GM12878 (cell line): ENCODE results near the gene PCBD2. TPM values are rescaled to one million over a fixed set of nuclear protein-coding genes. Genes with fewer than 3 reads are reported as not detected.

Experiments used
- ATAC-seq: fragments of 200-7000 bp; cut with Tn5 transposase; 3 replicates; pipeline ENCODE4 v1.9.1; 2020; ENCODE audit warnings: mild to moderate bottlenecking, moderate library complexity
- BruUV-seq: library from RNA; stranded (reverse); fragments of 400-500 nt; replicated peaks from 2 replicates; lab custom pipeline; 2021; lab: Mats Ljungman, UMichigan
- CTCF ChIA-PET: fragments of 300-600 bp; sonication (Branson Sonifier 250); formaldehyde crosslinking; extraction: SDS; loops from one replicate; lab custom pipeline; 2021; ENCODE audit warnings: inconsistent platforms; lab: Yijun Ruan, JAX
- POLR2A ChIA-PET: fragments of 350-600 bp; formaldehyde crosslinking; extraction: SDS; loops from one replicate; lab custom pipeline; 2021; ENCODE audit warnings: inconsistent platforms; lab: Charles Lee
- RAD21 ChIA-PET: fragments of 300-600 bp; sonication (Branson Sonifier 250); formaldehyde crosslinking; loops from one replicate; lab custom pipeline; 2023; ENCODE audit warnings: antibody characterized with exemption; ENCODE audit not compliant: unreplicated experiment; lab: Charles Lee
- SMC1A ChIA-PET: fragments of 300-600 bp; sonication (Branson Sonifier 250); formaldehyde crosslinking; loops from one replicate; lab custom pipeline; 2023; ENCODE audit not compliant: unreplicated experiment, uncharacterized antibody; lab: Charles Lee
- DNase-seq: peaks from one replicate; pipeline ENCODE4 v3.0.0-alpha.2; 2011; ENCODE audit warnings: low read depth, low spot score
- FAIRE-seq: peaks from 3 replicates; lab custom pipeline; 2011; peaks lifted over from hg19 to GRCh38; lab: Jason Lieb, UNC
- H2AFZ ChIP-seq: 2 replicates; pipeline ENCODE4 v1.6.0; 2011; ENCODE audit warnings: low read depth, low read length, control low read depth; ENCODE audit not compliant: control insufficient read depth
- H3K27ac ChIP-seq: 2 replicates; pipeline ENCODE4 v1.5.1; 2011; ENCODE audit warnings: control low read depth; ENCODE audit not compliant: control insufficient read depth, insufficient read depth
- H3K27me3 ChIP-seq, 2 experiments: replicated peaks in 1 of 2; 2 replicates each; pipeline versions ENCODE4 v1.6.0 to v1.6.1; 2011; ENCODE audit warnings: low read length in 1 of 2; ENCODE audit not compliant: control insufficient read depth in 2 of 2, insufficient read depth in 2 of 2
- H3K36me3 ChIP-seq, 2 experiments: 2 replicates each; pipeline ENCODE4 v1.5.1; 2011; ENCODE audit warnings: low read length in 1 of 2; ENCODE audit not compliant: control insufficient read depth in 2 of 2, insufficient read depth in 2 of 2
- H3K4me1 ChIP-seq: 2 replicates; pipeline ENCODE4 v1.6.1; 2011; ENCODE audit warnings: mild to moderate bottlenecking, low read length, moderate library complexity, mixed read lengths; ENCODE audit not compliant: control insufficient read depth, insufficient read depth
- H3K4me2 ChIP-seq: 2 replicates; pipeline ENCODE4 v1.6.0; 2011; ENCODE audit warnings: control low read depth; ENCODE audit not compliant: control insufficient read depth, insufficient read depth
- H3K4me3 ChIP-seq: fragments of 200-600 bp; sonication (generic); 2 replicates; pipeline ENCODE4 v1.5.1; 2016
- H3K79me2 ChIP-seq: 2 replicates; pipeline ENCODE4 v1.6.0; 2011; ENCODE audit warnings: low read length; ENCODE audit not compliant: control insufficient read depth, insufficient read depth
- H3K9ac ChIP-seq: 2 replicates; pipeline ENCODE4 v1.8.0; 2011; ENCODE audit warnings: low read length, control low read depth, mixed read lengths; ENCODE audit not compliant: control insufficient read depth, insufficient read depth
- H3K9me3 ChIP-seq: replicated peaks from 3 replicates; pipeline ENCODE4 v1.5.1; 2011; ENCODE audit warnings: mild to moderate bottlenecking, low read length; ENCODE audit not compliant: control insufficient read depth, insufficient read depth
- H4K20me1 ChIP-seq: 2 replicates; pipeline ENCODE4 v1.6.0; 2011; ENCODE audit not compliant: control insufficient read depth, insufficient read depth
- BRCA1 ChIP-seq: IDR thresholded peaks from 2 replicates; pipeline ENCODE4 v1.6.1; 2011; ENCODE audit warnings: low read depth, low read length, improper control_type of control experiment
- E2F8 ChIP-seq: fragments of 450-650 bp; IDR thresholded peaks from 2 replicates; pipeline ENCODE4 v1.6.1; 2018; ENCODE audit warnings: mild to moderate bottlenecking, low read depth, moderate library complexity; ENCODE audit not compliant: partially characterized antibody
- IRF3 ChIP-seq: fragments of 450-650 bp; IDR thresholded peaks from 2 replicates; pipeline ENCODE4 v1.6.1; 2014; ENCODE audit warnings: mild to moderate bottlenecking
- NR2C1 ChIP-seq: fragments of 450-650 bp; IDR thresholded peaks from 2 replicates; pipeline ENCODE4 v1.6.1; 2017; ENCODE audit warnings: antibody characterized with exemption, mild to moderate bottlenecking, moderate library complexity
- PBX3 ChIP-seq: IDR thresholded peaks from 2 replicates; pipeline ENCODE4 v1.6.1; 2011; ENCODE audit warnings: mild to moderate bottlenecking, low read depth, low read length, moderate library complexity; ENCODE audit not compliant: insufficient replicate concordance
- SREBF2 ChIP-seq: IDR thresholded peaks from 2 replicates; pipeline ENCODE4 v1.6.1; 2012; ENCODE audit warnings: mild to moderate bottlenecking, low read length
- WGBS: methylation state at CpG from one replicate; pipeline ENCODE4 v1.1.6; 2016; ENCODE audit warnings: low lambda C conversion rate; ENCODE audit not compliant: insufficient replicate concordance, insufficient coverage; ENCODE audit errors: missing lambda C conversion rate; 5-methylcytosine and 5-hydroxymethylcytosine counted together
- in situ Hi-C: fragments of 300-500 bp; cut with MboI; formaldehyde crosslinking; loops from 9 replicates; pipeline ENCODE4 v1.14.3; 2018; ENCODE audit warnings: mixed read lengths
- intact Hi-C: fragments of 100-400 bp; cut with micrococcal nuclease; formaldehyde crosslinking; loops from one replicate; pipeline ENCODE4 v1.14.2; 2022; ENCODE audit not compliant: unreplicated experiment
- polyA plus RNA-seq, 11 experiments: library from polyadenylated mRNA; depleted of rRNA in 4 of 11; unstranded in 6 of 11; stranded (reverse) in 5 of 11; fragments of >200 nt; fragmentation: Nextera tagmentation in 4 of 11; fragmentation: Illumina TruSeq in 1 of 11; extraction: Ambion mirVana in 4 of 11; extraction: Trizol in 1 of 11; gene quantifications; 1 replicate in 1 of 11; 2 replicates in 10 of 11; pipeline versions ENCODE4 v1.2.1 to v1.2.3, GENCODE V29; 2011 to 2016; ENCODE audit warnings: inconsistent platforms in 2 of 11, missing spikeins in 2 of 11, low read depth in 1 of 11
- total RNA-seq, 4 experiments: library from RNA; depleted of rRNA in 3 of 4; stranded (reverse); fragments of >200 nt in 3 of 4; fragmentation: Illumina TruSeq in 1 of 4; extraction: Trizol in 1 of 4; gene quantifications; 2 replicates each; pipeline versions ENCODE4 v1.2.1 to v1.2.3, GENCODE V29; 2013 to 2021

Gene PCBD2
- total and polyA plus RNA-seq, 10 of the 15 experiments (the other 5 are each of a cell fraction or from before 2014, with no cell fraction given), result 5.4 to 13.6 (median 6.7) TPM

- Histone ChIP-seq H3K4me3 (no peak overlapping the region), H3K9ac (no peak overlapping the region), H4K20me1 (no peaks in the 10 kb centered on the region), H3K27ac (no peak overlapping the region), H3K4me2 (no peak overlapping the region), H3K27me3 (no peaks in the 10 kb centered on the region), H3K36me3 (no peaks in the 10 kb centered on the region; a peak in 1 of 4 replicates), H2AFZ (no peak overlapping the region), H3K9me3 (no peaks in the 10 kb centered on the region), H3K79me2 (no peaks in the 10 kb centered on the region), H3K4me1 (no peaks in the 10 kb centered on the region)
- FAIRE-seq, result peak; percentile 38
- no peak for DNase-seq
- no peak for ATAC-seq
- TF ChIP-seq E2F8 (no peak), NR2C1 (no peak), SREBF2 (no peak), PBX3 (no peak), IRF3 (no peak), BRCA1 (no peak)
- BruUV-seq, result no TSS peak
- SMC1A ChIA-PET, result interaction anchor here (1.2 kb wide), 1 partner anchor 21 kb away, joined by 4 read pairs; no protein-coding TSS in a partner anchor
- 94% methylated on average over 6 of the region's 6 CpGs for WGBS
- CTCF ChIA-PET, result interaction anchor here (1.5 kb wide), 1 partner anchor 9 kb away, joined by 3 read pairs; no protein-coding TSS in a partner anchor
- POLR2A ChIA-PET, result no interaction called here
- intact Hi-C loops (no loop called here), in situ Hi-C loops (no loop called here)
- RAD21 ChIA-PET, result no interaction called here
Measured at GRCh38 chr5:134938030-134938429, 33.1 kb downstream of the PCBD2 start.
